Stomach smooth muscle (tissue), 2 donors: ENCODE results near the gene WNK2.

Experiments used
- H3K27ac ChIP-seq: one replicate; pipeline ENCODE4 v1.7.0; 2013; ENCODE audit warnings: mild to moderate bottlenecking, low read length, inconsistent platforms
- H3K27me3 ChIP-seq, 2 donors: one replicate each; pipeline ENCODE4 v1.7.0; 2013; ENCODE audit warnings: low read length in 2 of 2; ENCODE audit not compliant: insufficient read depth in 2 of 2, control insufficient read depth in 1 of 2
- H3K36me3 ChIP-seq, 2 donors: one replicate each; pipeline ENCODE4 v1.7.0; 2013; ENCODE audit warnings: low read length in 2 of 2; ENCODE audit not compliant: control insufficient read depth in 2 of 2, insufficient read depth in 2 of 2
- H3K4me1 ChIP-seq: one replicate; pipeline ENCODE4 v1.7.0; 2013; ENCODE audit warnings: low read length; ENCODE audit not compliant: control insufficient read depth, insufficient read depth
- H3K4me3 ChIP-seq, 2 donors: one replicate each; pipeline ENCODE4 v1.7.0; 2013; ENCODE audit warnings: low read length in 2 of 2
- H3K9ac ChIP-seq, 2 donors: one replicate each; pipeline ENCODE4 v1.7.0; 2013; ENCODE audit warnings: low read length in 2 of 2, mild to moderate bottlenecking in 1 of 2
- H3K9me3 ChIP-seq, 2 donors: one replicate each; pipeline ENCODE4 v1.7.0; 2013; ENCODE audit warnings: low read length in 2 of 2; ENCODE audit not compliant: control insufficient read depth in 2 of 2
- donor health status: healthy.
- donor health status: Pancreatic carcinoma.

Gene WNK2

GRCh38 chr9:93368437-93368836 lies 184.5 kb downstream of the WNK2 start:
- H3K9me3 ChIP-seq = no peaks in the 10 kb centered on the region
- no peaks in the 10 kb centered on the region for H3K4me1 ChIP-seq
- H3K27ac ChIP-seq = no peak overlapping the region

GRCh38 chr9:93369686-93370085 lies 185.7 kb downstream of the WNK2 start:
- no peak overlapping the region for H3K9ac ChIP-seq
- H3K36me3 ChIP-seq = no peaks in the 10 kb centered on the region
- no peaks in the 10 kb centered on the region for H3K9me3 ChIP-seq
- H3K4me3 ChIP-seq = no peak overlapping the region
- no peak overlapping the region for H3K27ac ChIP-seq
- H3K27me3 ChIP-seq = peaks cover 0 to 3% of the 10 kb centered on the region in 2 donors
- no peaks in the 10 kb centered on the region for H3K4me1 ChIP-seq

More at GRCh38 chr9:93368437-93368836, 184.5 kb downstream of the WNK2 start:
- Histone ChIP-seq H3K9ac (no peak overlapping the region), H3K36me3 (no peaks in the 10 kb centered on the region), H3K4me3 (no peak overlapping the region), H3K27me3 (peaks cover 0 to 3% of the 10 kb centered on the region in 2 donors)
